ENCODE measurements around the gene ENPEP.
"Not testable (repeated sequence)": the region's sequence is repeated elsewhere in the genome, so short reads cannot be mapped to it uniquely, and the experiment has no call there.

Gene ENPEP

GRCh38 chr4:110516106-110516922 lies 40.4 kb downstream of the ENPEP start:
- DNase-seq (ENCODE audit: low spot score) = peak; percentile 75

- peak; percentile 24 for DNase-seq (ENCODE audit: low spot score)
These were observed 43.0 kb downstream of the ENPEP start for GRCh38 chr4:110518889-110519490.

GRCh38 chr4:110520886-110521285 lies 44.9 kb downstream of the ENPEP start:
- DNase-seq (ENCODE audit: low spot score) = no peak

GRCh38 chr4:110526589-110526988 lies 50.6 kb downstream of the ENPEP start:
- no peak for DNase-seq (ENCODE audit: low spot score)

GRCh38 chr4:110527156-110527555 lies 51.2 kb downstream of the ENPEP start:
- no peak for DNase-seq (ENCODE audit: low spot score)

GRCh38 chr4:110532901-110533589 lies 57.1 kb downstream of the ENPEP start:
- DNase-seq (ENCODE audit: low spot score) = no peak

- DNase-seq (ENCODE audit: low spot score) = no peak
These were observed 57.6 kb downstream of the ENPEP start for GRCh38 chr4:110533590-110533910.

GRCh38 chr4:110533940-110534339 lies 58.0 kb downstream of the ENPEP start:
- no peak for DNase-seq (ENCODE audit: low spot score)

- no peak for DNase-seq (ENCODE audit: low spot score)
These were observed 64.6 kb downstream of the ENPEP start for GRCh38 chr4:110540581-110540980.

GRCh38 chr4:110540982-110541451 lies 65.1 kb downstream of the ENPEP start:
- DNase-seq (ENCODE audit: low spot score) = no peak

- DNase-seq (ENCODE audit: low spot score) = no peak
These were observed 67.6 kb downstream of the ENPEP start for GRCh38 chr4:110543577-110543976.

GRCh38 chr4:110544594-110544993 lies 68.6 kb downstream of the ENPEP start:
- no peak for DNase-seq (ENCODE audit: low spot score)

- no peak for DNase-seq (ENCODE audit: low spot score)
These were observed 74.3 kb downstream of the ENPEP start for GRCh38 chr4:110550260-110550659.

GRCh38 chr4:110553197-110553596 lies 77.2 kb downstream of the ENPEP start:
- no peak for DNase-seq (ENCODE audit: low spot score)

- no peak for DNase-seq (ENCODE audit: low spot score)
These were observed 91.3 kb downstream of the ENPEP start for GRCh38 chr4:110567214-110567613.

GRCh38 chr4:110576696-110577095 lies 100.7 kb downstream of the ENPEP start:
- DNase-seq (ENCODE audit: low spot score) = not testable (repeated sequence)

GRCh38 chr4:110586131-110586850 lies 110.3 kb downstream of the ENPEP start:
- peak; percentile 9 for DNase-seq (ENCODE audit: low spot score)

- no peak for DNase-seq (ENCODE audit: low spot score)
These were observed 111.8 kb downstream of the ENPEP start for GRCh38 chr4:110587666-110588285.

- DNase-seq (ENCODE audit: low spot score) = no peak
These were observed 113.3 kb downstream of the ENPEP start for GRCh38 chr4:110589297-110589696.

GRCh38 chr4:110595583-110595982 lies 119.6 kb downstream of the ENPEP start:
- DNase-seq (ENCODE audit: low spot score) = no peak

- no peak for DNase-seq (ENCODE audit: low spot score)
These were observed 120.5 kb downstream of the ENPEP start for GRCh38 chr4:110596431-110596830.

GRCh38 chr4:110597582-110597981 lies 121.6 kb downstream of the ENPEP start:
- no peak for DNase-seq (ENCODE audit: low spot score)
